Endodermal cell (in vitro differentiated cells): ENCODE data around the gene TNIK. TPM values are rescaled to one million over a fixed set of nuclear protein-coding genes. Genes with fewer than 3 reads are reported as not detected.

Source experiments
- DNase-seq: peaks from one replicate; pipeline ENCODE4 v3.0.0-alpha.2; 2017
- H3K27ac ChIP-seq: 2 replicates; pipeline ENCODE4 v1.5.1; 2013; ENCODE audit warnings: mild to moderate bottlenecking, low read depth, low read length, moderate library complexity
- H3K27me3 ChIP-seq: 2 replicates; pipeline ENCODE4 v1.6.1; 2013; ENCODE audit warnings: mild to moderate bottlenecking, low read length, moderate library complexity; ENCODE audit not compliant: insufficient read depth, control insufficient read depth, poor library complexity, severe bottlenecking
- H3K36me3 ChIP-seq: 2 replicates; pipeline ENCODE4 v1.7.0; 2013; ENCODE audit warnings: mild to moderate bottlenecking, low read length, moderate library complexity; ENCODE audit not compliant: control insufficient read depth, insufficient read depth
- H3K4me1 ChIP-seq: one replicate; pipeline ENCODE4 v1.7.0; 2013; ENCODE audit warnings: low read length; ENCODE audit not compliant: control insufficient read depth, insufficient read depth
- H3K4me3 ChIP-seq: 2 replicates; pipeline ENCODE4 v1.5.1; 2013; ENCODE audit warnings: mild to moderate bottlenecking, low read length, moderate library complexity
- H3K9ac ChIP-seq: 2 replicates; pipeline ENCODE4 v1.6.1; 2013; ENCODE audit warnings: mild to moderate bottlenecking, low read length, moderate library complexity; ENCODE audit not compliant: poor library complexity, severe bottlenecking; ENCODE audit errors: extremely low read depth
- H3K9me3 ChIP-seq: 2 replicates; pipeline ENCODE4 v1.6.1; 2013; ENCODE audit warnings: mild to moderate bottlenecking, low read length, moderate library complexity; ENCODE audit not compliant: control insufficient read depth
- H3K27ac Mint-ChIP-seq: 2 replicates; pipeline ENCODE4 v1.8.0; 2020; ENCODE audit warnings: mixed read lengths
- H3K27me3 Mint-ChIP-seq: 2 replicates; pipeline ENCODE4 v1.8.0; 2021; ENCODE audit warnings: mild to moderate bottlenecking, mixed read lengths; ENCODE audit not compliant: insufficient read depth
- H3K36me3 Mint-ChIP-seq: 2 replicates; pipeline ENCODE4 v1.8.0; 2020; ENCODE audit warnings: low read depth, mixed read lengths
- H3K4me1 Mint-ChIP-seq: 2 replicates; pipeline ENCODE4 v1.8.0; 2020; ENCODE audit warnings: mixed read lengths
- H3K4me3 Mint-ChIP-seq: 2 replicates; pipeline ENCODE4 v1.8.0; 2020; ENCODE audit warnings: mild to moderate bottlenecking, moderate library complexity, mixed read lengths
- H3K9me3 Mint-ChIP-seq: 2 replicates; pipeline ENCODE4 v1.8.0; 2020; ENCODE audit warnings: mild to moderate bottlenecking, mixed read lengths
- CTCF ChIP-seq: fragments of 200-600 bp; sonication (generic); conservative IDR thresholded peaks from 2 replicates; pipeline ENCODE4 v1.5.0; 2021; ENCODE audit warnings: antibody characterized with exemption, mild to moderate bottlenecking
- WGBS, 2 experiments: methylation state at CpG; one replicate each; pipeline versions ENCODE4 v1.1.5 to v1.1.7; 2013; ENCODE audit warnings: missing lambda C conversion rate in 2 of 2, mixed read lengths in 1 of 2; ENCODE audit not compliant: insufficient coverage in 1 of 2, insufficient read length in 1 of 2; 5-methylcytosine and 5-hydroxymethylcytosine counted together
- total RNA-seq, 2 donors: library from RNA; stranded (reverse); fragmentation: NEBNext Ultra II Directional in 1 of 2; extraction: Animal tissue kit (Norgen Biotek cat#: 25700) in 1 of 2; gene quantifications; 2 replicates in 1 of 2; 3 replicates in 1 of 2; pipeline ENCODE4 v1.2.1, GENCODE V29; 2021

TNIK gene
- total RNA-seq, 2 donors from 2014 or later, result 12.2 to 14.9 TPM

GRCh38 chr3:171495413-171495812 is 35.2 kb upstream of the TNIK start:
- Mint-ChIP-seq H3K27me3 (peaks cover 2% of the 10 kb centered on the region), H3K36me3 (no peaks in the 10 kb centered on the region), H3K4me1 (peaks cover 3% of the 10 kb centered on the region), H3K4me3 (no peak overlapping the region), H3K27ac (no peak overlapping the region), H3K9me3 (no peaks in the 10 kb centered on the region)
- no peaks in the 10 kb centered on the region for H3K4me1 ChIP-seq
- H3K4me3 ChIP-seq, result no peak overlapping the region
- no peaks in the 10 kb centered on the region for H3K27me3 ChIP-seq
- no peak for DNase-seq
- H3K9me3 ChIP-seq, result no peaks in the 10 kb centered on the region
- TF ChIP-seq CTCF, result no peak
- no peak overlapping the region for H3K27ac ChIP-seq
- H3K36me3 ChIP-seq, result no peaks in the 10 kb centered on the region
- H3K9ac ChIP-seq, result no peak overlapping the region

- no peak for TF ChIP-seq CTCF
- peaks cover 2% of the 10 kb centered on the region for H3K27me3 Mint-ChIP-seq
These were observed 34.4 kb upstream of the TNIK start for GRCh38 chr3:171494457-171495109.

GRCh38 chr3:171491361-171491760 is 31.2 kb upstream of the TNIK start:
- no peak for DNase-seq
- H3K27ac ChIP-seq, result no peak overlapping the region
- Mint-ChIP-seq H3K36me3 (no peaks in the 10 kb centered on the region), H3K27me3 (peaks cover 2% of the 10 kb centered on the region), H3K4me3 (no peak overlapping the region), H3K9me3 (no peaks in the 10 kb centered on the region), H3K27ac (no peak overlapping the region), H3K4me1 (no peaks in the 10 kb centered on the region)
- no peak overlapping the region for H3K4me3 ChIP-seq
- H3K4me1 ChIP-seq, result no peaks in the 10 kb centered on the region
- H3K27me3 ChIP-seq, result no peaks in the 10 kb centered on the region
- TF ChIP-seq CTCF, result no peak
- H3K9ac ChIP-seq, result no peak overlapping the region
- H3K36me3 ChIP-seq, result no peaks in the 10 kb centered on the region
- WGBS, 2 experiments, result 82% methylated on average over 2 of the region's 2 CpGs; no CpG with 5 or more reads in 1 of the 2 experiments
- H3K9me3 ChIP-seq, result no peaks in the 10 kb centered on the region

More at GRCh38 chr3:171494457-171495109, 34.4 kb upstream of the TNIK start:
- H3K27me3 ChIP-seq, result no peaks in the 10 kb centered on the region
- DNase-seq, result no peak
- no peak overlapping the region for H3K4me3 Mint-ChIP-seq
- 92 to 100% methylated on average over 3 to 4 of the region's 4 CpGs for WGBS, 2 experiments
- no peaks in the 10 kb centered on the region for H3K4me1 ChIP-seq
- no peaks in the 10 kb centered on the region for H3K9me3 Mint-ChIP-seq
- H3K27ac ChIP-seq, result no peak overlapping the region
- H3K4me3 ChIP-seq, result no peak overlapping the region
- H3K36me3 Mint-ChIP-seq, result no peaks in the 10 kb centered on the region
- no peak overlapping the region for H3K27ac Mint-ChIP-seq
- no peak overlapping the region for H3K9ac ChIP-seq
- no peaks in the 10 kb centered on the region for H3K36me3 ChIP-seq
- H3K4me1 Mint-ChIP-seq, result peaks cover 1% of the 10 kb centered on the region
- no peaks in the 10 kb centered on the region for H3K9me3 ChIP-seq
